SW480 (cell line): Measurements from ENCODE around the gene LRRC18.

Experiments
- DNase-seq: peaks from one replicate; pipeline ENCODE4 v3.0.0-alpha.2; 2016; ENCODE audit warnings: low spot score

Gene LRRC18

DNA sequence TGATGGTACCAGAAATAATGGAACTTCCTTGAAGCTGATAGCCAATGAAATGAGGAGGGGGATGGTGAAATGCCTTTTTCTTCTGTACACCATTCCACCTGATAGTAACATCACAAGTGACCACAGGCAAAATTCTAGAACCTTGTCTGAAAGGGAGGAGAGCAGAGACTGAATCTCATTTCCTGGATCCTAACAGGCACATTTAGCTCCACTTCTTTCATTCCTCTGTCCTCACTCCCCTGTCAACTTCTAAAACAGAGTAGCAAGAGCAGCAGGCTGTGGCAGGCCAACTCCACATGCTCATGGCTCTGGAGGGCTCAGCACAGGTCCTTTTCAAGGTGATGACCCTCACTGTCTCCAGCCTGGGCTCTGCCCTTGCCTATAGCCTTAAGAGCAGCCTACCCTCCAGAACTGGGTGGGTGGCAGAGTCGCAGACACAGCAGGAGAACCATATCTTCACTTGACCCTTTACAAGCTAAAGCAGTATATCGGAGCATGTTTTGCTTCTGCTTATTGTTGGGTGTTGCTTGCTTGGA, at the start of gene LRRC18:
TSS of gene LRRC18 (minus strand) at position 51 of the 536 bp plus-strand sequence. CDS start 25,685 bp downstream, outside the sequence.
- no peak for DNase-seq

DNA sequence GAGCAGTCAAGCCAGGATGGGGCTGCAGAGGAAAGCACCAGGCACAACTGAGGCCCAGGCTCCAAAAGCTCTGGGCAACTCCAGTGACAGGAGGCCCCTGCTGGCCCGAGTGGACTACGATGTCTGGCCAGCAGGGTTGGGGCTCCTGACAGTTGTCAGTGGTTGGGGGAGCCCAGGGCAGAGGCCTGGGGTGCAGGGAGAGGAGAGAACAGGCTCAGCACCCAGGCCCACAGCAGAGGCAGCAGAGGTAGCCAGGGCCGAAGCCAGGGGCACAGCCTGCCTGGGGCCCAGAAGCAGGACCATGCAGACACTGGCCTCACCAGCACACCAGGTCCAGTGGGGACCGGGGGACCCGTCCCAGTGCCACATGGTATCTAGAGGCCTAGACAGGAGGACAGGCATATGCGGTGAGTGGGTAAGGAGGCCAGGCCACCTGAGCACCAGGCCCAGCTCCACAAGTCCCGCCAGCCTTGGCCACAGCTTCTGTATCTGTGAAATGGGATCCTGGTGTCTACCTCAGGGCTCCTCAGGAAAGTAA, 46.0 kb upstream of the LRRC18 start:
- DNase-seq = no peak

DNA sequence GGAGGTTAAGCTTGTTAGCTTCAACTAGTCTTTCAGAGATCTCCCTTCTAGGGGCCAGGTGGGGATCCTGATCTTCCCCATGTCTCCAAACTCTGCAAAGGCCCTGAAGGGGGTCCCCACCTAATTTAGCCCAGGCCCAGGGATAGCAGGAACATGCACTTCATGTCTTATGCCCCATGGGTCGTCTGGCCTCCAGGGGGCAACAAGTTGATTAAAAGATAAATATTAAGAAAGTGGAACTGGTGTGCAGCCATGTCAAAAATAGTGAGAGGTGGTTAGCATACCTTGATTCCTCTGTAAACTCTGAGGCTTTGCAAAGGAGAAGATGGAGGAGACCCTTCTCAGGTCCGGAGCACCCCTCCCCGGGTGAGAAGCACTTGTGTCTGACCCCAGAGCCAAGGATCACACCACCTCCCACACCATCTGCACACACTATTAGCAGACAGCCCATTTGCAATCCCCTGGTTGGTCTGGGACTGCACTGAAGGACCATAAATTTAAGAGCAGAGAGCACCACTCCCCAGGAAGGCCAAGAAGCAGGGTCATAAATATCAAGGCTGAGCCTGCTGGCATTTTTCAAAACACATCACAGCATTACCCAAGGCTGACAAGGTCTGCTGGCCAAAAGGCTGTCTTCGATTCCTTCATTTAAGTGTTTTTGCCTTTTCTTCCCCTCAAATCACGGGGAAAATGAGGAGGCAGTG, 44.2 kb upstream of the LRRC18 start:
- no peak for DNase-seq

- no peak for DNase-seq
Observed at GRCh38 chr10:48982584-48982983, 42.9 kb upstream of the LRRC18 start.

DNA sequence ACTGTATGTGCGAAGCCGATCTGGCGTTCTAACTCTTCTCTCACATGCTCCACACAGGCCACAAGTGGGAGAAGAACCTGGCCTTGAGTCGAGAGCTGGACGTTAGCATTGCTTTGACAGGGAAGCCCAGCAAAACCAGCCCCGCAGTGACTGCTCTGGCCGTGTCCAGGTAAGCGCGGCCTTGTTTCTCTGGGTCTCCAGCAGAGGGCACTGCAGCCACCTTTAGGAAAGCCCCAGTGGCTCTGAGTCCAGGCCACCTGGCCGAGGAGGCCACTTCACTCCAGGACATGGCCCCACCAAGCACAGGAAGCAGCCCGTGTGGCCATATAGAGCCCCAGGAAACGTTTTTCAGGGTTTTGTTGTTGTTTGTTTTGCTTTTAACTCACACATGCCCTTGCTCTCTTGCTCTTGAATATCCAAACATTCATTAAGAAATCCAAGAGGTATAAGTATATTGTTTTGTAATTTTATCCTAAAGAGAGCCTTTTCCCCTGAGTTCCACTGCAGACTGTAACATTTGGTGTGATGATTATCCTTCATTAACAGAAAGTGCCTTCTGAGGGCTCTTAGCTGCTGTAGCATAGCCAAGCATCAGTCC, 41.8 kb upstream of the LRRC18 start:
- DNase-seq = peak; percentile 45

DNA sequence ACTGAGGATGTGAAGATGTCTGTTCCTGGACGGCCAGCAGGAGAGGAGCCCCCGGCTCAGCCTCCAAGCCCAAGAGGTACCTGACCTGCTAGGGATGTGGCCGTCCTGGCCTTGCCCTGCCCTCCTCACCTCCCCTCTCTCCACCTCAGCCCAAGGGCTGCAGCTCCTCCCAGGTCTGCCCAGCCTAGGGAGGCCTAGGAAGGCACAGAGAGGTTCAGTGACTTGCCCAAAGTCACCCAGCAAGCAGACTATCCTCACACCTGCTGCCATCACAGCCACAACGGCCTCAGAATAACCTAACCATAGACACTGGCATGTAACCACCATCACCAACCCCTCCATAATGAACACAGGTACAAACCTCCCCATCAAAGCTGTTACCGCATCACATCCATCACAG, 38.7 kb upstream of the LRRC18 start:
- no peak for DNase-seq

- peak; percentile 27 for DNase-seq
Observed at GRCh38 chr10:48976196-48976595, 36.6 kb upstream of the LRRC18 start.

GRCh38 chr10:48974510-48975156, 35.0 kb upstream of the LRRC18 start:
- no peak for DNase-seq

- DNase-seq = no peak
Observed at GRCh38 chr10:48973065-48973464, 33.4 kb upstream of the LRRC18 start.

DNA sequence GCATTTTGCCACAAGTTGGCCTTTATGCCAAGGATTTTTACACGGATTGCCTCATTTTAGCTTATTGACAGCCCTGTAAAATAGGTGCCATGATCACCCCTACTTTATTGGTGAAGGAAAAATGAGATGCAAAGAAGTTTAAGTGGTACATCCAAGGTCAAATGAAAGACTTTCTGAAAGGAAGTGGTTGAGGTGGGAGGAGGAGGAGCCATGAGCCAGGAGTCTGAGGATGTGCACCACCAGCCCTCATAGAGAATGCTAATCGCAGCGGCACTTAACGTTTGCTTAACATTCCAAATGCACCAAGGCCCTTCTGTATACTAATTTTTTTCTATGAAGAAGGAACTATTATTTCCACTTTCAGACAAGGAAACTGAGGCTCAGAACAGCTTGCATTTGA, 31.0 kb upstream of the LRRC18 start:
- DNase-seq = no peak

GRCh38 chr10:48970046-48970445, 30.4 kb upstream of the LRRC18 start:
- no peak for DNase-seq

GRCh38 chr10:48968036-48968435, 28.4 kb upstream of the LRRC18 start:
- DNase-seq = no peak

DNA sequence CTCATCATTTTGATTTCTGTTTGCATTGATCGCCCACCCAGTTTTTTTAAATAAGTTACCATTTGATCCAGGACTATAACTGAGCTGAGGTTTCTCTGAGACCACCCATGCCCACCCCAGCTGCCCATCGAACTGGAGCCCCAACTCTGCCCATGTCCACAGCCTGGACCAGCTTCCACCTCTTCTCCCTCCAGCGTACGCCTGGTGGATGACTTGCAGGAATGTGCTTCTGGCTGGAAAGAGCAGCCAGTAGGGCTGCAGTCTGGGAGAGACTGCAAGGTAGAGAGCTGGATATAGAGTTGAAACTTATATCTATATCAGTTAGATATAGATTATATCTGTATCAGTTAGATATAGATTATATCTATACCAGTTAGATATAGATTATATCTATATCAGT, 25.8 kb upstream of the LRRC18 start:
- no peak for DNase-seq

- DNase-seq = no peak
Observed at GRCh38 chr10:48964038-48964437, 24.4 kb upstream of the LRRC18 start.

GRCh38 chr10:48958598-48959190, 19.1 kb upstream of the LRRC18 start:
- DNase-seq = no peak

GRCh38 chr10:48957361-48958151, 17.9 kb upstream of the LRRC18 start:
- DNase-seq = no peak

- no peak for DNase-seq
Observed at GRCh38 chr10:48951707-48952106, 12.1 kb upstream of the LRRC18 start.

GRCh38 chr10:48948470-48949037, 8.9 kb upstream of the LRRC18 start:
- DNase-seq = no peak

- DNase-seq = no peak
Observed at GRCh38 chr10:48947690-48948469, 8.2 kb upstream of the LRRC18 start.

DNA sequence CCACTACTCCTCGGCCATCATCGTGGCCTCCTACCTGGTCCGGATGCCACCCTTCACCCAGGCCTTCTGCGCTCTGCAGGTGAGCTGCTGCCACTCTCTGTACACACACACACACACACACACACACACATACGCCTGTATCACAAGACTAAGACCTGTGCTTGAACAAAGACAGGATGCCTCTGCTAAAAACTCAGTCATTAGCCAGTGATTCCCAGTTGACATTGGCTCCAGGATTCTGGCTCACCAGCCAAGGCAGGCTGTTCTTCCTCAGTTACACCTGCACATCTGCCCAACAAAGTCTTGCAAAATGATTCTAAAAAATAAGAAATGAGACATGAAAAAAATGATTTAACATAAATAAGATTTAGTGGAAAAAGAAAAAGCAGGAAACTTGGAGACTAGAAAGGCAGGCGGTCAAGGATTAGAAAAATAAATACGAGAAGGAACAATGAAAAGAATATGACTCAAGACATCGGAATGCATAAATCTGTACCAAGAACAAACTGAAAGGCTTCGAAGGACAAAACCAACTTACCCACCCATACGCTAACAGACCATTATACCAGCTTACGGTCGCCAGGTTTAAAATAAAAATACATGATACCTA, 7.4 kb upstream of the LRRC18 start:
- DNase-seq = no peak
